Hematopoietic multipotent progenitor cell treated with erythropoietin and hydrocortisone succinate and interleukin-3 and kit ligand, for 4 days (in vitro differentiated cells): ENCODE data around the gene HAL.
"Not testable (repeated sequence)": the region's sequence is repeated elsewhere in the genome, so short reads cannot be mapped to it uniquely, and the experiment has no call there.

Experiments used
- DNase-seq: peaks from one replicate; pipeline ENCODE4 v3.0.0-alpha.2; 2015

Gene HAL

GRCh38 chr12:95972832-95973456, 23.2 kb downstream of the HAL start:
- DNase-seq, result no peak

GRCh38 chr12:95970905-95971304, 25.2 kb downstream of the HAL start:
- no peak for DNase-seq

GRCh38 chr12:95969116-95969515, 27.0 kb downstream of the HAL start:
- not testable (repeated sequence) for DNase-seq

GRCh38 chr12:95967301-95967700, 28.8 kb downstream of the HAL start:
- no peak for DNase-seq

GRCh38 chr12:95966287-95966870, 29.8 kb downstream of the HAL start:
- no peak for DNase-seq

- peak; percentile 71 for DNase-seq
These were observed 33.0 kb downstream of the HAL start for GRCh38 chr12:95963096-95963495.

- no peak for DNase-seq
These were observed 33.9 kb downstream of the HAL start for GRCh38 chr12:95962222-95962621.

- DNase-seq, result no peak
These were observed 35.9 kb downstream of the HAL start for GRCh38 chr12:95960241-95960640.

- peak; percentile 62 for DNase-seq
These were observed 37.0 kb downstream of the HAL start for GRCh38 chr12:95959107-95959506.

- DNase-seq, result no peak
These were observed 39.5 kb downstream of the HAL start for GRCh38 chr12:95956557-95957145.

GRCh38 chr12:95955549-95956159, 40.5 kb downstream of the HAL start:
- DNase-seq, result no peak

- no peak for DNase-seq
These were observed 43.1 kb downstream of the HAL start for GRCh38 chr12:95953000-95953399.

GRCh38 chr12:95951515-95951914, 44.6 kb downstream of the HAL start:
- DNase-seq, result peak; percentile 7

GRCh38 chr12:95949477-95950206, 46.5 kb downstream of the HAL start:
- no peak for DNase-seq

GRCh38 chr12:95944108-95944704, 51.9 kb downstream of the HAL start:
- DNase-seq, result peak; percentile 43

- peak; percentile 81 for DNase-seq
These were observed 52.8 kb downstream of the HAL start, which contains the start of gene AMDHD1 for GRCh38 chr12:95943330-95943842. Gene AMDHD1 (plus strand): TSS chr12:95943331. CDS start chr12:95943399, 68 bp downstream.

GRCh38 chr12:95942524-95943329, 53.4 kb downstream of the HAL start, which contains the start of gene CCDC38:
Gene CCDC38 (minus strand): TSS chr12:95942614. CDS start chr12:95936509, 6,105 bp downstream.
- peak; percentile 97 for DNase-seq

GRCh38 chr12:95942101-95942523, 54.0 kb downstream of the HAL start:
- DNase-seq, result peak; percentile 48

GRCh38 chr12:95940514-95940913, 55.6 kb downstream of the HAL start:
- no peak for DNase-seq
